GM10266 (cell line): ENCODE data around the gene PYY.

ENCODE experiments used
- DNase-seq: peaks from one replicate; pipeline ENCODE4 v3.0.0; 2012; ENCODE audit errors: extremely low spot score
- TF ChIP-seq, protein P1 (sequence below): IDR thresholded peaks from 2 replicates; pipeline ENCODE4 v1.5.1; 2012; ENCODE audit warnings: mild to moderate bottlenecking, low read depth; ENCODE audit not compliant: control insufficient read depth, insufficient read depth; ENCODE audit errors: missing control alignments

Gene PYY

DNA sequence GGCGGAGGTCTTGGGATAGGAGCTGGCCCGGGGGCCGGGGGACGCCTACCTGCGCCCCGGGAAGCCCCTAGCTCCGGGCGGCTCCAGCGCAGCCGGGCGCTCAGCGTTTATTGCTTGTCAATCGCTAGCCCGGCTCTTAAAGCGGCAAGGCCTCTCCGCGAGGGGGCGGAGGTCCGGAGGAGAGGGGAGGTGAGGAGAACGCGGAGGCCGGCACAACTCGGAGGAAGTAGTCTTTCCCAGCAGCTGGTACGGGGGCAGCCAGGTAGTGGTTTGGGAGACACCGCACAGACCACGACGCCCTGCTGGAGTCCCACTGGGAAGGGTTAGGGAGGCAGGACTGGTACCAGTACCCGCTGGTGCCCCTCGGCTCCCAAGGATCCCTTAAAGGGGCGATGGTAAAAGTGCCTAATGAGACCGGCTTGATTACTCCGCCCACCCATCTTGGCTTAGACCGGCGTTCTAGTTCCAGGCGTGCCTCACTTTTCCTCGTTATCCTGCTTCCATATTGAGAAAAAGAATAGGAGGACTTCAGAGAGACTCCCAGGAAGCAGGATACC lies 46.2 kb downstream of the PYY start, which contains the start of gene MPP2:
Gene MPP2 (minus strand): TSS at position 112 of the 557 bp plus-strand sequence. CDS start 3,076 bp downstream, outside the sequence.
- TF ChIP-seq, protein P1, sequence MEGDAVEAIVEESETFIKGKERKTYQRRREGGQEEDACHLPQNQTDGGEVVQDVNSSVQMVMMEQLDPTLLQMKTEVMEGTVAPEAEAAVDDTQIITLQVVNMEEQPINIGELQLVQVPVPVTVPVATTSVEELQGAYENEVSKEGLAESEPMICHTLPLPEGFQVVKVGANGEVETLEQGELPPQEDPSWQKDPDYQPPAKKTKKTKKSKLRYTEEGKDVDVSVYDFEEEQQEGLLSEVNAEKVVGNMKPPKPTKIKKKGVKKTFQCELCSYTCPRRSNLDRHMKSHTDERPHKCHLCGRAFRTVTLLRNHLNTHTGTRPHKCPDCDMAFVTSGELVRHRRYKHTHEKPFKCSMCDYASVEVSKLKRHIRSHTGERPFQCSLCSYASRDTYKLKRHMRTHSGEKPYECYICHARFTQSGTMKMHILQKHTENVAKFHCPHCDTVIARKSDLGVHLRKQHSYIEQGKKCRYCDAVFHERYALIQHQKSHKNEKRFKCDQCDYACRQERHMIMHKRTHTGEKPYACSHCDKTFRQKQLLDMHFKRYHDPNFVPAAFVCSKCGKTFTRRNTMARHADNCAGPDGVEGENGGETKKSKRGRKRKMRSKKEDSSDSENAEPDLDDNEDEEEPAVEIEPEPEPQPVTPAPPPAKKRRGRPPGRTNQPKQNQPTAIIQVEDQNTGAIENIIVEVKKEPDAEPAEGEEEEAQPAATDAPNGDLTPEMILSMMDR = no peak
- DNase-seq = no peak

DNA sequence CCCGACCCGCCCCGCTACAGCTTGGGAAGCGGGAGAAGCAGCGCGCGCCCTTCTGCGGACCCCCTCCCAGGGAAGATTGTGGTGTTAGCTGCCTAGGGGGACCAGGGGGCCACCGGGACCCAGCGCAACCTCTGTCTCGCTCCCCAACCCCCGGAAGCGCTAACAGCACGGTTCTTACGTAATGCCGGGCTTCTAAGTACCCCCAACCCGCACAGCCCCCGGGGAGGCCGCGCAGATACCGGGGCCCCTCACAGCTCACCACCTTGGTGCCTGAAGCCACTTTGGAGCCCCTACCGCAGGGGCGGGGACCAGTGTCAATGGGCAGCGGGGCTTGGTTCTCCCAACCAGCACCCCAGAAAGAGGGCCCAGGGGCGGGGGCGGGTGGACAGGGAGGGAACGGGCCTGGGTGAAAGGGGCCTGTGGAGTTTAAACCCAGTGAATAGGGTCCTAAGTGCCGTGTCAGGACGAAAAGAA lies 46.8 kb downstream of the PYY start:
- no peak for DNase-seq
- TF ChIP-seq, protein P1 = no peak

DNA sequence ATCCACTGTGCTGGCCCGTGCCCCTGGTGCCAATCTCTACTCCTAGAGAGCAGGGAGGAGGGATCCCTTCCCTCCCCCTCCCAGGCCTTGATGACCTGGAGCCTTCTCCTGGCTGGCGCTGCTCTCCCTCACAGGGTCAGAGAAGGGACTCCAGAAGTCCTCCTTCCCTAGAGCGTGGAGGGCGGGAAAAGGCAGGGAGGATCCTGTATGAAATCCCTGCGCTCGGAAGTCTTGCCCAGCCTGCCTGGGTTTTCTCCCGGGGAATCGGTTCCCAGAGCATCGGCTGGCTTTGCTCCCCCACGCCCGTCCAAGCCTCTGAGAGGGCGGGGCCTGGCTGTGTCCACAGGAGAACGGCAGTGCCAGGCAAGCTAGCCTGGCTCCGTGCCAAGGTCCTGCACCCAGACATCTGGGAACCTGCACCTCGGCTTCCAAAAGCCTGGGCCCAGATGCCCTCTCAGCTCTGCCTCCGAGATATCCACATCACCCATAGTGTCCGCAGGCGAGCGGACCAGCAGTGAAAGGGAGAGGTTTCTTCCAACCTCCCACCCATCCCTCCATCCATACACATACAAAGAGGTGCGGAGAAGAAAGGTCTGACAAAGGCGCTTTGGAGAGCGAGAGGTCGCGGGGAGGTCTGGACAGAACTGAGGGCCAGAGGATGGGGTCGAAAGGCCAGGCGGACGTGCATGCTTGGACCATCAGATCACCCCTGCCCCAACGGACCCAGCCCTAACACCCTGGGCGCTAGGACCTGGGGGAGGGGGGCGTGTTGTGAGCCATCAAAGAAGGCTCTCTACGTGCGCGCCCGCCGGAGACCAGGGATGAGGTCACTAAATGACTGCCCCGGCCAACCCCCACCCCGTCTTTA lies 47.5 kb downstream of the PYY start:
- no peak for DNase-seq
- TF ChIP-seq, protein P1 = no peak

DNA sequence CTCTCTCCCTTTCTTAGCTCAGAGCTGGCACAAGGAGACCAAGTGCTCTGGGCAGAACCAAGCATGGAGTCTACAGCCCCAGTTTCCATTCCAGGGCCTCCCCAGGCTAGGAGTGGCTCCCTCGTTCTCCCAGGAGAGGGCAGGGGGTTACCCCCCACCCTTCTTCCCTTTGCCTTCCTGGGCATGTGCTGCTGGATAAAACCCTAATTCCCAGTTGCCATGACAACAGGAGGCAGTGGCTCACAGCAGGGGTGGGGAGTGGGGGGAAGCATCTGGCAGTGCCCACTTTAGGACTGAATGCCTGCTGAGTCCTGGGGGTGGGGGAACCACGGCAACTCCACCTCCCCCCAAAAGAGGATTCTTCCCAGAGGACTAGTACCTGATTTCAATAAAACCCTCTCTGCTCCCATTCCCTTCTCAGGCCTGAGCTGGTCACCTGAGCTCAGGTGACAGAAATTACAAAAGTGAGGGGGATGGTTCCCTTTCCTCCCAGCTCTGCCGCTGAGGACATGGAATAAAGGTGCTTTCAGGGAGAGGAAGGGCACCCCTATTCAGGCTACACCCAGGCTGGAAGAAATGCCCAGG lies 48.2 kb downstream of the PYY start:
- no peak for DNase-seq
- TF ChIP-seq, protein P1 = no peak
